ENCODE measurements around the gene TMEM88. TPM values are rescaled to one million over a fixed set of nuclear protein-coding genes. Genes with fewer than 3 reads are reported as not detected.

The TMEM88 gene
- total RNA-seq, 2 experiments from 2014 or later = 0.78 to 1.5 TPM

DNA sequence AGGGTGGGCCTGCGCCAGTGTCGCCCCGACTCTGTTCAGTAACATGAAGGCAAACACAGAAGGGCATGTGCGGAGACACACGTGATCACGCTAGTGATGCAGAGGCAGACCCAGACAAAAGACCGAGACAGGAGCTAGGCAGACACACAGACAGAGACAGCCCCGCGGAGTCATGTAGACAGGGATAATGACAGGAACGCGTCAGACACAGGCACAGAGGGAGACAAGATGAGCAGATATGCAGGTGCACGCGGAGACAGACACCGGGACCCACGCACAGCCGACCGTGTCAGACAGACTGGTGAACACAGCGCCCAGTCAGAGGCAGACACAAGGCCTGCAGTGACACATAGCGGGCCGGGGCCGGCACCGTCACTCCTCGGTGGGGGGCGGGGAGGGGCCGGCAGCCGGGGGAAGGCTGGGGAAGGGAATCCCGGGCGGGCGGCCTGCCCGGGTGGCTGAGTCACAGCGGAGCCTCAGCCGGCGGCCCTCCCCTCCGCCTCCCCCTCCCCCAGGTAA, 13.4 kb upstream of the TMEM88 start:
- POLR2A ChIA-PET = interaction anchor here (1.0 to 5.2 kb wide), 6 partner anchors 10 to 512 kb away, joined by 3 to 38 read pairs (median 4); partner anchors contain the start of genes CYB5D1, NAA38, NEURL4 and TP53
- H3K9me3 Mint-ChIP-seq = no peaks in the 10 kb centered on the region

DNA sequence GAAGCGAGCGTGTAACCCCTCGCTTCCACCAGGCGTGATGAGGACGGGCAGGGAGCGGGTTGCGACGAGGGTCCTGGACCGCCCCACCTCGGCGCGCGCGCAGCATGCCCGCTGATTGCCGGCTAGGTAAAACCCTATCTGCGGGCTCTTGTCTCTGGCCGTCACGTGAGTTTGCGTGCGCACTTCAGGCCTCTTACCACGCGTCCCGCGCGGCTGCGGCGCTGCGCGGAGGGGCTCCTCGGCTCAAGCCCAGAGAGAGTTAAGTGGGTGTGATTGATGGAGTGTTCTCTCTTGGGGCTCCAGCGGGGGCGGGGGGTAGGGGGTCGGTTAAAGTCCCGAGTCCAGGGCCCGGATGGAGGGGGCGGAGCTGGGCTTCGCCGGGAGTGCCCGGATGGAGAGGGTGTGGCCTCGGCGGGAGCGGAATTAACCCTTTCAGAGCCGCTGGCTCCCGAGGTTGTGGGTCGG, 12.9 kb upstream of the TMEM88 start:
- Mint-ChIP-seq H3K9me3 (no peaks in the 10 kb centered on the region), H3K4me1 (peaks cover 54% of the 10 kb centered on the region), H3K4me3 (peak overlapping the region; percentile 97), H3K27me3 (no peaks in the 10 kb centered on the region), H3K27ac (peak overlapping the region; percentile 97), H3K36me3 (ENCODE audit: low read depth) (peaks cover 15% of the 10 kb centered on the region)
- CTCF ChIA-PET = interaction anchor here (1.0 to 4.2 kb wide), 4 partner anchors 9 to 277 kb away, joined by 4 to 18 read pairs (median 9); partner anchors contain the start of gene NAA38
- DNase-seq = peak; percentile 85
- POLR2A ChIA-PET = interaction anchor here (1.0 to 5.2 kb wide), 8 partner anchors 9 to 512 kb away, joined by 3 to 38 read pairs (median 4); partner anchors contain the start of genes CYB5D1, NAA38, NEURL4 and TP53

More for the DNA sequence above, 13.4 kb upstream of the TMEM88 start:
- Mint-ChIP-seq H3K36me3 (ENCODE audit: low read depth) (peaks cover 15% of the 10 kb centered on the region), H3K4me1 (peaks cover 57% of the 10 kb centered on the region), H3K4me3 (peak overlapping the region; percentile 97), H3K27ac (peak overlapping the region; percentile 86), H3K27me3 (no peaks in the 10 kb centered on the region)
- CTCF ChIA-PET = interaction anchor here (0.6 to 4.2 kb wide), 5 partner anchors 9 to 278 kb away, joined by 3 to 18 read pairs (median 4); partner anchors contain the start of gene NAA38
- peak; percentile 80 for DNase-seq

DNA sequence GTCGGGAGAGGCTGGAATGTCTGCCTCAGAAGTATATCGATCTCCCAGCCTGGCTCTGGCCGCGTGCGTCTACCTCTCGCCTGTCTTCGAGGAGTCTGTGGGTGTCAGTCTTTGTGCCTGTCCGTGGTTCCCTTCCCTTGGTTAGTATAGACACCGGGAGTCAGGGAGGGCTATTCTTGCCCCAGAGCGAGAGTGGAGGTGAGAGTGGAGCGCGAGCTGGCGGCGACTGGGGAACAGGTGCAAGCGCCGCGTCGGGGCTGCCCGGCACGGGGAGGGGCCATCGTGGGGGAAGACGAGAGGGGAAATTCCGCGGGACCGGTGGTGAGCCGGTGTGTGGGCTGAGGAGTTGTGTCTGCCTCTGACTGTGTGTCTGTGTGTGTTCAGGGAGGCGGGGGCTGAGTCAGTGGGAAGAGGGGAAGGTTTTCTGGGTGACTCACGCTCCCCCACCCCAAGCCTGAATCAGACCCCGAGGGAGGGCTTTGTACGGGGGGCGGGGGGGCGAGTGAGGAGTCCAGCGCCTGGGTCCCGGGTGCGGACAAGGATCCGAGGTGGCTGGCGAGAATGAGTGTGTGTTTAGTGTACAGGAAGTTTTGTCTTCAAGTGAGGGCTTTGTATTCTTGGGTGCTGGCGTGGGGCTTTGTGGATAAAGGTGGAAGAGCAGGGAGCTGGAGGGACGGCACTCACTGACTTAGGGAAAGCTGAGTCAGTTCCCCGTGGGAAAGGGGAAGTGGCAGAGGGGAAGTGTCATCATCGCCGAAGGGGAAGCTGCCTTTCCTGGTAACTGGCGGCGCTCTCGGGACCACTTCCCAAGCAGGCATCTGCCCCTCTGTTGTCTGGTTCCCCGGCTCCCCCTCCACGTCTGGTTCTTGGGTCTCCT, 12.2 kb upstream of the TMEM88 start:
- H3K27me3 Mint-ChIP-seq = no peaks in the 10 kb centered on the region
- H3K27ac Mint-ChIP-seq = peak overlapping the region; percentile 97
- H3K4me3 Mint-ChIP-seq = peak overlapping the region; percentile 97
- peaks cover 47% of the 10 kb centered on the region for H3K4me1 Mint-ChIP-seq
- H3K36me3 Mint-ChIP-seq (ENCODE audit: low read depth) = peaks cover 15% of the 10 kb centered on the region
- no peaks in the 10 kb centered on the region for H3K9me3 Mint-ChIP-seq
- DNase-seq = peak; percentile 85
- ChIA-PET CTCF (interaction anchor here (1.0 to 4.2 kb wide), 4 partner anchors 8 to 276 kb away, joined by 3 to 18 read pairs (median 9); partner anchors contain the start of gene NAA38), POLR2A (interaction anchor here (1.0 to 5.2 kb wide), 13 partner anchors 7 to 513 kb away, joined by 3 to 38 read pairs (median 4); partner anchors contain the start of genes CYB5D1, KDM6B, MPDU1 and NAA38)

- no peak for DNase-seq
- H3K27ac Mint-ChIP-seq = peak overlapping the region; percentile 97
- no peaks in the 10 kb centered on the region for H3K9me3 Mint-ChIP-seq
- H3K4me3 Mint-ChIP-seq = peak overlapping the region; percentile 97
- ChIA-PET POLR2A (interaction anchor here (0.9 to 5.2 kb wide), 12 partner anchors 8 to 321 kb away, joined by 3 to 38 read pairs (median 4); partner anchors contain the start of genes CHD3, CYB5D1, KDM6B and MPDU1), CTCF (interaction anchor here (0.6 to 4.2 kb wide), 3 partner anchors 14 to 407 kb away, joined by 3 to 18 read pairs (median 3); partner anchors contain the start of gene NAA38)
- H3K36me3 Mint-ChIP-seq (ENCODE audit: low read depth) = peaks cover 15% of the 10 kb centered on the region
- H3K4me1 Mint-ChIP-seq = peaks cover 45% of the 10 kb centered on the region
- H3K27me3 Mint-ChIP-seq = no peaks in the 10 kb centered on the region
These were observed 11.7 kb upstream of the TMEM88 start for GRCh38 chr17:7843257-7843535.

- Mint-ChIP-seq H3K4me3 (peak overlapping the region; percentile 97), H3K27me3 (no peaks in the 10 kb centered on the region), H3K4me1 (peaks cover 42% of the 10 kb centered on the region), H3K27ac (peak overlapping the region; percentile 97), H3K9me3 (no peaks in the 10 kb centered on the region), H3K36me3 (ENCODE audit: low read depth) (peaks cover 15% of the 10 kb centered on the region)
- CTCF ChIA-PET = interaction anchor here (0.6 to 4.2 kb wide), 3 partner anchors 13 to 408 kb away, joined by 3 to 18 read pairs (median 3); partner anchors contain the start of gene NAA38
- peak; percentile 86 for DNase-seq
- POLR2A ChIA-PET = interaction anchor here (0.9 to 5.2 kb wide), 13 partner anchors 8 to 320 kb away, joined by 3 to 38 read pairs (median 5); partner anchors contain the start of genes CHD3, CYB5D1, KDM6B and MPDU1
These were observed 11.2 kb upstream of the TMEM88 start for GRCh38 chr17:7843536-7844291.

- DNase-seq = peak; percentile 89
- Mint-ChIP-seq H3K9me3 (no peaks in the 10 kb centered on the region), H3K4me3 (peak overlapping the region; percentile 97), H3K27me3 (no peaks in the 10 kb centered on the region), H3K36me3 (ENCODE audit: low read depth) (peaks cover 15% of the 10 kb centered on the region), H3K4me1 (peaks cover 35% of the 10 kb centered on the region), H3K27ac (peak overlapping the region; percentile 97)
- POLR2A ChIA-PET = interaction anchor here (0.8 to 5.2 kb wide), 9 partner anchors 9 to 217 kb away, joined by 3 to 38 read pairs (median 8); partner anchors contain the start of genes CHD3, CYB5D1, NAA38 and RNF227
- CTCF ChIA-PET = interaction anchor here (0.6 to 1.7 kb wide), 9 partner anchors 9 to 217 kb away, joined by 3 to 19 read pairs (median 4); partner anchors contain the start of gene NAA38
These were observed 10.3 kb upstream of the TMEM88 start for GRCh38 chr17:7844292-7845154.

- no peaks in the 10 kb centered on the region for H3K27me3 Mint-ChIP-seq
- peak overlapping the region; percentile 97 for H3K27ac Mint-ChIP-seq
- peak overlapping the region; percentile 97 for H3K4me3 Mint-ChIP-seq
- peaks cover 13% of the 10 kb centered on the region for H3K36me3 Mint-ChIP-seq (ENCODE audit: low read depth)
- no peaks in the 10 kb centered on the region for H3K9me3 Mint-ChIP-seq
- peaks cover 33% of the 10 kb centered on the region for H3K4me1 Mint-ChIP-seq
- CTCF ChIA-PET = interaction anchor here (0.6 to 1.7 kb wide), 9 partner anchors 10 to 216 kb away, joined by 3 to 19 read pairs (median 4); partner anchors contain the start of gene NAA38
- DNase-seq = no peak
- POLR2A ChIA-PET = interaction anchor here (1.0 to 5.2 kb wide), 8 partner anchors 10 to 218 kb away, joined by 3 to 38 read pairs (median 8); partner anchors contain the start of genes CYB5D1, NAA38, RNF227 and SAT2
These were observed 9.4 kb upstream of the TMEM88 start for GRCh38 chr17:7845359-7846062.

GRCh38 chr17:7846063-7846735, 8.7 kb upstream of the TMEM88 start:
- DNase-seq = no peak
- Mint-ChIP-seq H3K27me3 (no peaks in the 10 kb centered on the region), H3K27ac (no peak overlapping the region), H3K9me3 (no peaks in the 10 kb centered on the region), H3K4me1 (peaks cover 33% of the 10 kb centered on the region), H3K36me3 (ENCODE audit: low read depth) (peaks cover 9% of the 10 kb centered on the region), H3K4me3 (peak overlapping the region; percentile 35)
- POLR2A ChIA-PET = interaction anchor here (1.2 to 5.2 kb wide), 3 partner anchors 10 to 214 kb away, joined by 3 to 38 read pairs (median 32); partner anchors contain the start of genes CYB5D1, NAA38, TMEM88 and TP53
- CTCF ChIA-PET = interaction anchor here (1.0 kb wide), 1 partner anchor 11 kb away, joined by 4 read pairs; the partner anchor contains the start of gene NAA38

DNA sequence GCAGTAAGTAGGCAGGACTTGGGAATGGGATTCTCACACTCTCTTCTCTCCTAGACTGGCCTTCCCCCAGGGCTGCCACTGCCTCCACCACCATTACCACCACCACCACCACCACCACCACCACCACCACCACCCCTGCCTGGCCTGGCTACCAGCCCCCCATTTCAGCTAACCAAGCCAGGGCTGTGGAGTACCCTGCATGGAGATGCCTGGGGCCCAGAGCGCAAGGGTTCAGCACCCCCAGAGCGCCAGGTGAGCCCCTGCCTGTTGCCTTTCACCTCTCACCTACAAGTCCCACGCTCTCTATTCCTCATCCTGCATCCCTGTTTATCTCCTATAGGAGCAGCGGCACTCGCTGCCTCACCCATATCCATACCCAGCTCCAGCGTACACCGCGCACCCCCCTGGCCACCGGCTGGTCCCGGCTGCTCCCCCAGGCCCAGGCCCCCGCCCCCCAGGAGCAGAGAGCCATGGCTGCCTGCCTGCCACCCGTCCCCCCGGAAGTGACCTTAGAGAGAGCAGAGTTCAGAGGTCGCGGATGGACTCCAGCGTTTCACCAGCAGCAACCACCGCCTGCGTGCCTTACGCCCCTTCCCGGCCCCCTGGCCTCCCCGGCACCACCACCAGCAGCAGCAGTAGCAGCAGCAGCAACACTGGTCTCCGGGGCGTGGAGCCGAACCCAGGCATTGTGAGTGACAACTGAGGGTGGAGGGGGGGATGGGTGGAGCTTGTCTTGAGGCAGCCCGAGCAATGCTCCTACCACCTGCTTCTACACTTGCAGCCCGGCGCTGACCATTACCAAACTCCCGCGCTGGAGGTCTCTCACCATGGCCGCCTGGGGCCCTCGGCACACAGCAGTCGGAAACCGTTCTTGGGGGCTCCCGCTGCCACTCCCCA, 7.9 kb upstream of the TMEM88 start:
- no peak for DNase-seq
- H3K4me1 Mint-ChIP-seq = peaks cover 38% of the 10 kb centered on the region
- CTCF ChIA-PET = interaction anchor here (1.0 kb wide), 1 partner anchor 10 kb away, joined by 4 read pairs; the partner anchor contains the start of gene NAA38
- H3K36me3 Mint-ChIP-seq (ENCODE audit: low read depth) = peaks cover 6% of the 10 kb centered on the region
- no peak overlapping the region for H3K4me3 Mint-ChIP-seq
- H3K27me3 Mint-ChIP-seq = no peaks in the 10 kb centered on the region
- POLR2A ChIA-PET = interaction anchor here (2.4 to 5.2 kb wide), 2 partner anchors 9 to 160 kb away, joined by 32 to 38 read pairs; partner anchors contain the start of genes CYB5D1, NAA38, TMEM88 and TP53
- no peak overlapping the region for H3K27ac Mint-ChIP-seq
- H3K9me3 Mint-ChIP-seq = no peaks in the 10 kb centered on the region

All from activated CD4-positive, alpha-beta memory T cell treated with anti-CD3 and anti-CD28 coated beads, Interleukin-2, amount 10 ng/mL, durations not matched to agents 7 days and 5 days (primary cell).